Neuronal stem cell (in vitro differentiated cells): Measurements from ENCODE around the gene EREG.

ENCODE experiments used
- DNase-seq: peaks from one replicate; pipeline ENCODE4 v3.0.0-alpha.2; 2013; ENCODE audit warnings: low spot score
- H2AFZ ChIP-seq: one replicate; pipeline ENCODE4 v1.6.1; 2013; ENCODE audit warnings: mild to moderate bottlenecking, low read length, inconsistent platforms
- H2AK5ac ChIP-seq: 2 replicates; pipeline ENCODE4 v1.6.1; 2013; ENCODE audit warnings: low read depth, mild to moderate bottlenecking, inconsistent platforms, low read length, moderate library complexity, mixed read lengths
- H2BK120ac ChIP-seq: 2 replicates; pipeline ENCODE4 v1.6.1; 2013; ENCODE audit warnings: low read depth, mild to moderate bottlenecking, inconsistent platforms, low read length, moderate library complexity, mixed read lengths
- H2BK12ac ChIP-seq: one replicate; pipeline ENCODE4 v1.6.1; 2013; ENCODE audit warnings: low read length, inconsistent platforms
- H2BK15ac ChIP-seq: 2 replicates; pipeline ENCODE4 v1.6.1; 2013; ENCODE audit warnings: mild to moderate bottlenecking, low read length, inconsistent platforms, mixed read lengths
- H2BK5ac ChIP-seq: one replicate; pipeline ENCODE4 v1.6.1; 2013; ENCODE audit warnings: inconsistent platforms, mild to moderate bottlenecking, low read length, moderate library complexity
- H3K14ac ChIP-seq: one replicate; pipeline ENCODE4 v1.6.1; 2013; ENCODE audit warnings: low read length, inconsistent platforms
- H3K18ac ChIP-seq: 2 replicates; pipeline ENCODE4 v1.6.1; 2013; ENCODE audit warnings: low read length, inconsistent platforms
- H3K23ac ChIP-seq: 2 replicates; pipeline ENCODE4 v1.6.1; 2013; ENCODE audit warnings: low read depth, mild to moderate bottlenecking, mixed read lengths, low read length, inconsistent platforms; ENCODE audit not compliant: poor library complexity
- H3K27ac ChIP-seq: replicated peaks from 3 replicates; pipeline ENCODE4 v1.5.1; 2013; ENCODE audit warnings: low read length, inconsistent platforms
- H3K27me3 ChIP-seq, 3 experiments: 2 replicates each; pipeline ENCODE4 v1.6.1; 2013; ENCODE audit warnings: low read length in 3 of 3, mild to moderate bottlenecking in 2 of 3, inconsistent platforms in 1 of 3, low read depth in 1 of 3, mixed read lengths in 1 of 3, moderate library complexity in 1 of 3; ENCODE audit not compliant: control insufficient read depth in 3 of 3, insufficient read depth in 3 of 3
- H3K36me3 ChIP-seq, 2 donors: replicated peaks in 1 of 2; 2 replicates each; pipeline ENCODE4 v1.6.1; 2013; ENCODE audit warnings: low read length in 2 of 2; ENCODE audit not compliant: control insufficient read depth in 2 of 2, insufficient read depth in 2 of 2
- H3K4ac ChIP-seq: 2 replicates; pipeline ENCODE4 v1.6.1; 2013; ENCODE audit warnings: inconsistent platforms, mild to moderate bottlenecking, low read length, moderate library complexity
- H3K4me1 ChIP-seq, 2 donors: 1 replicate in 1 of 2; 2 replicates in 1 of 2; pipeline ENCODE4 v1.6.1; 2013; ENCODE audit warnings: low read length in 2 of 2, low read depth in 1 of 2; ENCODE audit not compliant: control insufficient read depth in 2 of 2, insufficient read depth in 1 of 2
- H3K4me2 ChIP-seq: one replicate; pipeline ENCODE4 v1.6.1; 2013; ENCODE audit warnings: mild to moderate bottlenecking, low read length, inconsistent platforms; ENCODE audit not compliant: insufficient read depth, poor library complexity, severe bottlenecking
- H3K4me3 ChIP-seq, 2 donors: 2 replicates each; pipeline ENCODE4 v1.5.1; 2013; ENCODE audit warnings: low read length in 2 of 2, mild to moderate bottlenecking in 2 of 2, inconsistent platforms in 1 of 2, moderate library complexity in 1 of 2
- H3K79me1 ChIP-seq: one replicate; pipeline ENCODE4 v1.6.1; 2013; ENCODE audit warnings: low read depth, mild to moderate bottlenecking, inconsistent platforms, low read length, moderate library complexity
- H3K9ac ChIP-seq: one replicate; pipeline ENCODE4 v1.6.1; 2013; ENCODE audit warnings: mild to moderate bottlenecking, low read depth, low read length, inconsistent platforms; ENCODE audit not compliant: poor library complexity
- H3K9me3 ChIP-seq, 2 donors: replicated peaks in 1 of 2; 2 replicates each; pipeline versions ENCODE3 to v1.6.1; 2013; ENCODE audit warnings: low read length in 2 of 2, mild to moderate bottlenecking in 2 of 2, inconsistent platforms in 1 of 2, low read depth in 1 of 2, mixed read lengths in 1 of 2, moderate library complexity in 1 of 2; ENCODE audit not compliant: control insufficient read depth in 2 of 2, insufficient read depth in 1 of 2
- H4K8ac ChIP-seq: one replicate; pipeline ENCODE4 v1.6.1; 2013; ENCODE audit warnings: low read depth, mild to moderate bottlenecking, inconsistent platforms, low read length, moderate library complexity
- H4K91ac ChIP-seq: one replicate; pipeline ENCODE4 v1.6.1; 2013; ENCODE audit warnings: low read length, low read depth, mild to moderate bottlenecking, inconsistent platforms; ENCODE audit not compliant: poor library complexity
- WGBS, 2 donors: extraction: QIAGEN DNeasy Blood & Tissue Kit; methylation state at CpG; one replicate each; pipeline ENCODE4 v1.1.7; 2013; ENCODE audit warnings: missing lambda C conversion rate in 2 of 2, mixed read lengths in 1 of 2; ENCODE audit not compliant: insufficient read length in 2 of 2, insufficient replicate concordance in 1 of 2; ENCODE audit errors: extremely low coverage in 2 of 2; 5-methylcytosine and 5-hydroxymethylcytosine counted together

Gene EREG

DNA sequence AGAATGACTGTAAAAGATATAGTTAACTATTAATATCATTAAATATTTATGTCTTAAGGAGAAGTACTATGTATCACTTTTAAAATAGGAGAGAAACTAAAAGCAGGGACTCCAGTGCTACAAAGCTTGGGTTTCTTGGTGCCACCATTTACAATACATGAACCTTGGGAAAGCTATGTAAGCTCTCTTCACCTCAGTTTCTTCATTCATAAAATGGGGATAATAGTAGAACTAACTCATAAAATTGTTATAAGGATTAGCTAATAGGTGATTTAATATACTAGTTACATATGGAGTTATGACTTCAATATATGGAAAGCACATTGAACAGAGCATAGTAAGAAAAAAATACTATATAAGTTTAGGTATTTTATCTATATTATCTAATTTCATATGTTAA lies 33.0 kb upstream of the EREG start:
- Histone ChIP-seq H3K14ac (no peak overlapping the region), H4K8ac (no peak overlapping the region), H3K36me3 (no peaks in the 10 kb centered on the region), H3K18ac (no peak overlapping the region), H3K9me3 (no peaks in the 10 kb centered on the region), H2BK5ac (no peak overlapping the region), H3K79me1 (no peaks in the 10 kb centered on the region), H2BK120ac (no peak overlapping the region), H3K4me2 (no peak overlapping the region), H3K27ac (no peak overlapping the region), H3K4ac (no peak overlapping the region), H3K9ac (no peak overlapping the region), H3K23ac (no peak overlapping the region), H3K27me3 (no peaks in the 10 kb centered on the region), H3K4me1 (no peaks in the 10 kb centered on the region), H3K4me3 (no peak overlapping the region), H2AK5ac (no peak overlapping the region), H4K91ac (no peak overlapping the region), H2AFZ (no peak overlapping the region), H2BK12ac (no peak overlapping the region), H2BK15ac (no peak overlapping the region)
- no peak for DNase-seq

DNA sequence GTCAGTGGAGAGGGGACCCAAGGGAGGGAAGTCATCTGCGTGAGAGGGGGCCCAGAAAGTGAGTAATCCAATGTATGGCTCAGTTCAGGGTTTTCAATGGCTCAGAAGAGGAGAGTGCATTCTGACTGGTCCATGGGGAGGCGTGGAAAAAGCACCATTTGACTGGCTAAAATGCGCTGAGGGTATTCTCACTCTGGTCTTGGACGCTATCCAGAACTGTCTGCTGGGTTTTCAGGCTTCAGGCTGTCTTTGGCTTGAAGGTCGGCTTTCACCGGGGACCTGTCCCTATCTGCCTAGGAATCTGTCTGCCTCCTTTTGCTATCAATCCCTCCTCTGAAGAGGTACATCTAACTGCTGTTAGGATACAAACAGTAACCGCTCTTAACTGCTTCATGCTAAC lies 30.3 kb upstream of the EREG start:
- no peak for DNase-seq
- no peak overlapping the region for H4K8ac ChIP-seq
- no peak overlapping the region for H2AFZ ChIP-seq
- H3K4me3 ChIP-seq, result no peak overlapping the region
- no peak overlapping the region for H3K27ac ChIP-seq
- no peak overlapping the region for H3K4me2 ChIP-seq
- no peak overlapping the region for H4K91ac ChIP-seq
- no peak overlapping the region for H2BK5ac ChIP-seq
- H3K14ac ChIP-seq, result no peak overlapping the region
- no peak overlapping the region for H3K18ac ChIP-seq
- no peak overlapping the region for H3K4ac ChIP-seq
- no peaks in the 10 kb centered on the region for H3K9me3 ChIP-seq
- H3K9ac ChIP-seq, result no peak overlapping the region
- H3K27me3 ChIP-seq, result no peaks in the 10 kb centered on the region
- no peaks in the 10 kb centered on the region for H3K4me1 ChIP-seq
- no CpG with 5 or more reads among the region's 7 CpGs for WGBS, 2 donors
- H2BK12ac ChIP-seq, result no peak overlapping the region
- no peak overlapping the region for H2AK5ac ChIP-seq
- no peak overlapping the region for H2BK120ac ChIP-seq
- H2BK15ac ChIP-seq, result no peak overlapping the region
- no peak overlapping the region for H3K23ac ChIP-seq
- no peaks in the 10 kb centered on the region for H3K79me1 ChIP-seq
- H3K36me3 ChIP-seq, result no peaks in the 10 kb centered on the region

DNA sequence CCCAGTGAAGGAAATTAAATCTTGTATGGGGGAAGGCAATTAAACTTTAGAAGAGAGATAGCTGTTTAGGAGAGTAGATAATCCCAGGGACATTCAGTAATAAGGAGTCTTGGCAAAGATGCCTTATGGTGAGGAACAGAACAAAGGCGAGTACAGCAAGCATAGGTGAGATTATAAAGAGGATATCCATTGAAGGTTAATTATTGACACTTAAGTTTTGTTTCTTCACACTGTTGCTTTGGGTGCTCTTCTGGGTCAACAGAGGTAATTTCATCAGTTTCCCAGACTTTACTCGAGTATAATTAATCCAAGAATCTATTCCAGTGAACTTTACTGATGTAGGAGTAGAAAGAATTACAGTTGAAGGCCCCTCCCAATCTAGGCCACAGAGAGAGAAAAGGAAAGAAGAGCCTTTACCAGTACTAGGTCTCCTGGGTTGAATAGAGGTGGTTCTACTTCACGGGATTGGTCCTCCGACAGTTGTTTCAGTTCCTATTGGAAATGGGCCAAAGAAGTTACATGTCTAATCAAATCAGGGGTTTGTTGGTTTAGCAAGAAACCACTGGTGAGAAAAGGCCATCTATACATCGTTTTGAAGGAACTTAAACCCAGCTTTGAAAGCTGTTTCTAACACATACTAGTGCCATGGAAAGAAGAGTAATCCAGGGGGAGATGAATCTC lies 29.5 kb upstream of the EREG start:
- no peak overlapping the region for H3K4me2 ChIP-seq
- DNase-seq, result no peak
- H4K91ac ChIP-seq, result no peak overlapping the region
- no peak overlapping the region for H3K18ac ChIP-seq
- H2BK15ac ChIP-seq, result no peak overlapping the region
- no peaks in the 10 kb centered on the region for H3K9me3 ChIP-seq
- H3K27me3 ChIP-seq, result no peaks in the 10 kb centered on the region
- H2AK5ac ChIP-seq, result no peak overlapping the region
- no peaks in the 10 kb centered on the region for H3K36me3 ChIP-seq
- H3K4me3 ChIP-seq, result no peak overlapping the region
- no peak overlapping the region for H4K8ac ChIP-seq
- H2BK5ac ChIP-seq, result no peak overlapping the region
- no peak overlapping the region for H3K14ac ChIP-seq
- no peak overlapping the region for H3K9ac ChIP-seq
- no peak overlapping the region for H3K23ac ChIP-seq
- H3K79me1 ChIP-seq, result no peaks in the 10 kb centered on the region
- WGBS, 2 donors, result no CpG with 5 or more reads among the region's 5 CpGs
- no peak overlapping the region for H2BK120ac ChIP-seq
- H3K4me1 ChIP-seq, result no peaks in the 10 kb centered on the region
- H3K27ac ChIP-seq, result no peak overlapping the region
- no peak overlapping the region for H3K4ac ChIP-seq
- H2BK12ac ChIP-seq, result no peak overlapping the region
- no peak overlapping the region for H2AFZ ChIP-seq

DNA sequence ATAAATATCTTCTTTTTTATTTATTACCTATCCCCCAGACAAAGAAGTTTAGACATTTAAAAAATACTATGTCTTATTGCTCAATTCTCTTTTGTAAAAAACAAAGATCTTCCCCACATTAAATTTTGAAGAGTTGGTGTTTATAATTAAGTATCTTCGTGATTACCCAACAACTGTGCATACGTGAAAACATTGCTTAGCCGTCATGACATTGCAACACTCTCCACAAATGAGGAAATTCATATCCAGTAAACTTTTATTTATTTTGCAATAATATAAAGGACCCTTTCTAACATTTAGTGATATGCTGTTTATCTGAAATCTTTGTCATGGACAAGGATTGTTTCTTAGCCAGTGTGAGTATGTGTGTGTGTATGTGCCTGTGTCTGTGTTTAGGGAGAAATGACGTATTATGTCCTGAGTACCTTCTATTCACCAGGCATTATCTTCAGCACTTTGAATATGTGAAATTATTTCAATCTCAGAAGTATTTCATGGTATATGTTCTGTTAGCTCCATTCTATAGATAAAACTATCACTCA lies 26.1 kb upstream of the EREG start:
- Histone ChIP-seq H3K27ac (no peak overlapping the region), H2BK12ac (no peak overlapping the region), H3K4me3 (no peak overlapping the region), H3K9ac (no peak overlapping the region), H3K27me3 (no peaks in the 10 kb centered on the region), H2AK5ac (no peak overlapping the region), H3K79me1 (no peaks in the 10 kb centered on the region), H3K4ac (no peak overlapping the region), H2BK5ac (no peak overlapping the region), H3K18ac (no peak overlapping the region), H3K36me3 (no peaks in the 10 kb centered on the region), H3K14ac (no peak overlapping the region), H2BK15ac (no peak overlapping the region), H3K9me3 (peaks cover 0 to 1% of the 10 kb centered on the region in 2 donors), H3K4me1 (no peaks in the 10 kb centered on the region), H2AFZ (no peak overlapping the region), H4K8ac (no peak overlapping the region), H2BK120ac (no peak overlapping the region), H4K91ac (no peak overlapping the region), H3K4me2 (no peak overlapping the region), H3K23ac (no peak overlapping the region)
- WGBS, 2 donors, result no CpG with 5 or more reads among the region's 4 CpGs
- no peak for DNase-seq
